ENCODE measurements around the gene ARHGAP9. TPM values are rescaled to one million over a fixed set of nuclear protein-coding genes. Genes with fewer than 3 reads are reported as not detected.

The ARHGAP9 gene
- 0.51 TPM in 1 of 2 replicates, not detected in the other for total RNA-seq (2014; rRNA removed; shearing (Covaris generic))

DNA sequence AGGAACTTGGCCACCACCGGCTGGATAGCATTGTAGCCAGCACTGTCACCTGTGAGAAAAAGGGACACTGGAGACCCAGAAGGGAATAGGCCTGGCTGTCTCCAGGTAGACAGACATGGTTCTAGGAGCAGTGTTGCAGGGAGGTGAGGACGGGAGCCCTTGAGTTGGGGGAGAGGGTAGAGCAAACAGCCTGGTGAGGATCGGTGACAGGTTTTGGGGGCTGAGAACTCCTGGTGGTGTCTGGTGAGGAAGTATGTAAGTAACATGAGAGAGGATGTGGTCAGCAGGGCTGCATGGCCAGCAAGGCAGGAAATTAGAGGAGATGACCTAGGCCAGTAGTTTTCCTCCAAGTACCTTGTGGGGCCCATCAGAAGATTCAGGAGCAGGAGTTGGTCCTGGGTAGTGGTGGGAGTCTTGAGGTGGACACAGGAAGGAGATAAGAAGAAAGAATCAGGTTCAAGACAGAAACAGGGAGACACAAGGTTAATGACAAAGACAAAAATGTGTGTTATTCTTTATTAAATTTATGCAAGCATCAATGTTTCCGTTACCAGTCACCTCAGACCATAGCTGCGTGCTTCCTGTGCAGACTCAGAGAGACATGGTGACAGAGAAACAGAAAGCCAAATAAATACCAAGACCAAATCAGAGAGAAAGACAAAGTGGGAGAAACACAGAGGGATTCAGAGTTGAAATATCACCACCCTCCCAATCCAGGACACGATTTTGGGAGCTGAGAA, at the start of gene ARHGAP9:
Gene ARHGAP9 (minus strand): TSS at position 491 of the 740 bp plus-strand sequence. CDS start 460 bp downstream, at position 31.
- DNase-seq (ENCODE audit: low read depth): no peak

DNA sequence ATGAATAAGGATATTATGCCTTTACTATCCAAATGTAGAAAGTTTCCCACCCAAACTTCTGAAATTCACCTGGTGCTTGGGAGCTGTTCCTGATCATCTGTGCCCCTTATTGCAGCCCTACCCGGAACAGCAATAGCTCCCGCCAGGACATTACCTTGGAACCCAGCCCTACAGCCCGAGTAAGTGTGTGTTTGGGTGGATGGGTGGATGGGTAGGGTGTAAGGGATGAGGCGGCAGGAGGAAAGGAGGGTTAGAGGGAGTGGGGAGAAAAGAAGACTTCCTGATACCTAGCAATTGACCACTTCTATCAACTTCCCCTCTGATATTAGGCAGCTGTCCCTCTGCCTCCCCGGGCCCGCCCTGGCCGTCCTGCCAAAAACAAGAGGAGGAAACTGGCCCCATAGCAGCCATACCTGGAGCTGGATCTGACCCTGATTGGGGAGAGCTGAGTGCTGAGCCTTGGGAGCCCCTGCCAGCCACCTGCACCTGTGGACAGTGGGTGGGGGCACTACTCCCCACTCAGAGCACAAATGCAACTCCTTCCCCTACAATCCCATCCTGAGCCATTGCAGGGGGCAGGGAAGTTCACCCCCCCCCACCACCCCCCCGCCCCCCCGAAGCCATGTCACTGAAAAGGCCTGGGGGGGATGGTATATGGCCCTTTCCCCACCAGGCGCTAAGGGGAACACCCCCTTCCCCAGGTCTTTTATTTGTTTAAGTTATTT, 49.3 kb upstream of the ARHGAP9 start:
- DNase-seq (ENCODE audit: low read depth): no peak

DNA sequence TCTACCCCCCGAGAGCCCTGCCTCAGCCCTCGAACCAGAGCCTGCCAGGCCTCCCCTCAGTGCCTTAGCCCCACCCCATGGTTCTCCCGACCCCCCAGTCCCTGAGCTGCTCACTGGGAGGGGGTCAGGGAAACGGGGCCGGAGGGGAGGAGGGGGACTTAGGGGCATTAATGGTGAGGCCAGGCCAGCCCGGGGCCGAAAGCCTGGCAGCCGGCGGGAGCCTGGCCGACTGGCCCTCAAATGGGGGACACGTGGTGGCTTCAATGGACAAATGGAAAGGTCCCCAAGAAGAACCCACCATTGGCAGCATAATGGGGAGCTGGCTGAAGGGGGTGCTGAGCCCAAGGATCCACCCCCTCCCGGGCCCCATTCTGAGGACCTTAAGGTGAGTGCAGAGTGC, 48.5 kb upstream of the ARHGAP9 start:
- no peak for DNase-seq (ENCODE audit: low read depth)

DNA sequence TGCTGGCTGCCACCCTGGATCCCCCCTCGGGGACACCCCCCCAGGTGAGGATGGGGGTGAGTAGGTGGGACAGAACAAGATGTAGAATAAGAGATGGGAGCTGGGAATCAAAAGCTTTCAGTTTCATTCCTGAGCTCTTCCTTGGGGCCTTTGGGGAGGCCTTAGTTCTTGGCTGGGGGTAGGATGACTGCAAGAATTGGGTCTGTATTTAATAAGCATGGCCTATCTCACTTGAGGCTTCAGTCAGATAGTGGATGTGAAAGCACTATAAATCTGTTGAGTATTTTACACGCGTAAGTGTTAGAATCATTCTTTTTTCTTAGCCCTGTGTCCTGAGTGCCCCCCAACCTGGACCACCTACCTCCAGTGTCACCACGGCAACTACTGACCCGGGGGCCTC, 47.5 kb upstream of the ARHGAP9 start:
- no peak for DNase-seq (ENCODE audit: low read depth)

DNA sequence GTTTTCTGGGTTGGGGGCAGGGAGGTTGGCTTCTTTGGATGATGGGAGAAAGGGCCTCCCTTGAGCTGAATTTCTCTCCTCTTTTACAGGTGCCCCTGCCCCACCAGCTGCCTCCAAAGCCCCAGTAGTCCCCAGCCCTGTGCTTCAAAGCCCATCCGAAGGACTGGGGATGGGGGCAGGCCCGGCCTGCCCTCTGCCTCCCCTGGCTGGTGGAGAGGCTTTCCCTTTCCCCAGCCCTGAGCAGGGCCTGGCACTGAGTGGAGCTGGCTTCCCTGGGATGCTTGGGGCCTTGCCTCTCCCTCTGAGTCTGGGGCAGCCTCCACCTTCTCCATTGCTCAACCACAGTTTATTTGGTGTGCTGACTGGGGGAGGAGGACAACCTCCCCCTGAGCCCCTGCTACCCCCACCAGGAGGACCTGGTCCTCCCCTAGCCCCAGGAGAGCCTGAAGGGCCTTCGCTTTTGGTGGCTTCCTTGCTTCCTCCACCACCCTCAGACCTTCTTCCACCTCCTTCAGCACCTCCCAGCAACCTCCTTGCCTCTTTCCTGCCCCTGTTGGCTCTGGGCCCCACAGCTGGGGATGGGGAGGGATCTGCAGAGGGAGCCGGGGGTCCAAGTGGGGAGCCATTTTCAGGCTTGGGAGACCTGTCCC, 46.9 kb upstream of the ARHGAP9 start:
- DNase-seq (ENCODE audit: low read depth): no peak

DNA sequence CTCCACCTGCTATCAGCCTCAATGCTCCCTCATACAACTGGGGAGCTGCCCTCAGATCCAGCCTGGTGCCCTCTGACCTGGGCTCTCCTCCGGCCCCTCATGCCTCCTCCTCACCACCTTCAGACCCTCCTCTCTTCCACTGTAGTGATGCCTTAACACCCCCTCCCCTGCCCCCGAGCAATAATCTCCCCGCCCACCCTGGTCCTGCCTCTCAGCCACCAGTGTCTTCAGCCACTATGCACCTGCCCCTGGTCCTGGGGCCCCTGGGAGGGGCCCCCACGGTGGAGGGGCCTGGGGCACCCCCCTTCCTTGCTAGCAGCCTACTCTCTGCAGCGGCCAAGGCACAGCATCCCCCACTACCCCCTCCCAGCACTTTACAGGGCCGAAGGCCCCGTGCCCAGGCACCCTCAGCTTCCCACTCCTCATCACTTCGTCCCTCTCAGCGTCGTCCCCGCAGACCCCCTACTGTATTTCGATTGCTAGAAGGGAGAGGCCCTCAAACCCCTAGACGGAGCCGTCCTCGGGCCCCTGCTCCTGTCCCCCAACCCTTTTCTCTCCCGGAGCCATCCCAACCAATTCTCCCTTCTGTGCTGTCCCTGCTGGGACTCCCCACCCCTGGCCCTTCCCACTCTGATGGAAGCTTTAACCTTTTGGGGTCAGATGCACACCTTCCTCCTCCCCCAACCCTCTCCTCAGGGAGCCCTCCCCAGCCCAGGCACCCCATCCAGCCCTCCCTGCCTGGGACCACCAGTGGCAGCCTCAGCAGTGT, 46.1 kb upstream of the ARHGAP9 start:
- DNase-seq (ENCODE audit: low read depth): no peak

DNA sequence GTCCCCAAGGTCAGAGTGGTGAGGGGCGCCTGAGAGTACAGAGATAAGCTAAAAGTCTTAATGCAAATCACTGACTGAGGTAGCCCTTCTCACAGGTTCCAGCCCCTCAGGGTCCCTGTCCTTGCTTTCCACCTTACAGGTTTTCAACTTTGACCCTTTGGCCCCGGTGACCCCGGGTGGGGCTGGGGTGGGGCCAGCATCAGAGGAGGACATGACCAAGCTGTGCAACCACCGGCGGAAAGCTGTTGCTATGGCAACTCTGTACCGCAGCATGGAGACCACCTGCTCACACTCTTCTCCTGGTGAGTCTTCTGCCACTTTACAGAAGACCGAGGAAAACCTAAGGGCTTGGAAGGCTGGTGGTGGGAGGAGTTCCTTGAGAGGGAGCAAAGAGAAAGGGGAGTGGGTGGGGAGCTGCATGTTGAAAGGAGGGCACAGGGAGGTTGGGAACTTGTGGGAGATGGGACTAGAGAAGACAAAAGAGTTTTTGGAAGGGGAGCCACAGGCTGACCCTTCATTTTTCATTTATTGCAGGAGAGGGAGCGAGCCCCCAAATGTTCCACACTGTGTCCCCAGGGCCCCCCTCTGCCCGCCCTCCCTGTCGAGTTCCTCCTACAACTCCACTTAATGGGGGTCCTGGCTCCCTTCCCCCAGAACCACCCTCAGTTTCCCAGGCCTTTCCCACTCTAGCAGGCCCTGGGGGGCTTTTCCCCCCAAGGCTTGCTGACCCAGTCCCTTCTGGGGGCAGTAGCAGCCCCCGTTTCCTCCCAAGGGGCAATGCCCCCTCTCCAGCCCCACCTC, 45.3 kb upstream of the ARHGAP9 start:
- DNase-seq (ENCODE audit: low read depth): no peak

DNA sequence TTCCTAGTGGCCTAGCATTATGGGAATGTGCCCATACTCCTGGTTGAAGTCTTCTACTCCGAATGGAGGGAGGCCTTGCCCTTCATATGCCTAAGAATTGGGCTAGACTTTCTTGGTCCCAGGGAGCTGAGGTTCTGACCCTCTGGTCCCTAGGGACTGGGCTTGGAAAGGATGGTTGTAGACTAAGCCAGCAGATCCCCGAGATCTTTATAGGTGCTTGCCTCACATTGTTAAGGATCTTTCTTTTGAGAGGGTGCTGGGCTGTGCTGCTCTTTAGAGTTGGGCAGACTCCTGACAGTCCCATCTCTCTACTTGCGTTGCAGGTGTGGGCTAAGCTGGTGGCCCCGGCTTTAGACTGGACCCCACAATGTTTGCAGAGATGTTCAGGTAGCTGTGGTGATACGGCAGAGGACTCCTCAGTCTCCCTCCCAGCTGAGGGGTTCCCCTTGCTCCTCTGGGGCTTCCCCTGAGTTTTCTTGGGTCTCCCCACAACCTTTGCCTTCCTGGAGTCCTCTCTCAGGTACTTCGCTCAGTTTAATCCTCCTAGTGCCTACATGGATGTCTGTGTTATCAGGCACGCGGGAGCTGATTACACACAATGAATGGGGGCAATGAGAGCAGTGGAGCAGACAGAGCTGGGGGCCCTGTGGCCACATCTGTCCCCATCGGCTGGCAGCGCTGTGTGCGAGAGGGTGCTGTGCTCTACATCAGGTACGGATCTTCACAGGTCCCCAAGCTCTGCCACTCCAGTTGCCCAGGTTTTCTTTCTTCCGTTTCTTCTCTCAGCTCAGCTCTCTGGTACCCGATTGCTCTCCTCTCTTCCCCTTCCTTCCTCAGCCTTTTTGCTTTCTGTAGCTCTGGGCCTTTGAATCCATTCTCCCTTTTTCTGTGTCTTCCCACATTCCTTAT, 44.3 kb upstream of the ARHGAP9 start:
- DNase-seq (ENCODE audit: low read depth): no peak

DNA sequence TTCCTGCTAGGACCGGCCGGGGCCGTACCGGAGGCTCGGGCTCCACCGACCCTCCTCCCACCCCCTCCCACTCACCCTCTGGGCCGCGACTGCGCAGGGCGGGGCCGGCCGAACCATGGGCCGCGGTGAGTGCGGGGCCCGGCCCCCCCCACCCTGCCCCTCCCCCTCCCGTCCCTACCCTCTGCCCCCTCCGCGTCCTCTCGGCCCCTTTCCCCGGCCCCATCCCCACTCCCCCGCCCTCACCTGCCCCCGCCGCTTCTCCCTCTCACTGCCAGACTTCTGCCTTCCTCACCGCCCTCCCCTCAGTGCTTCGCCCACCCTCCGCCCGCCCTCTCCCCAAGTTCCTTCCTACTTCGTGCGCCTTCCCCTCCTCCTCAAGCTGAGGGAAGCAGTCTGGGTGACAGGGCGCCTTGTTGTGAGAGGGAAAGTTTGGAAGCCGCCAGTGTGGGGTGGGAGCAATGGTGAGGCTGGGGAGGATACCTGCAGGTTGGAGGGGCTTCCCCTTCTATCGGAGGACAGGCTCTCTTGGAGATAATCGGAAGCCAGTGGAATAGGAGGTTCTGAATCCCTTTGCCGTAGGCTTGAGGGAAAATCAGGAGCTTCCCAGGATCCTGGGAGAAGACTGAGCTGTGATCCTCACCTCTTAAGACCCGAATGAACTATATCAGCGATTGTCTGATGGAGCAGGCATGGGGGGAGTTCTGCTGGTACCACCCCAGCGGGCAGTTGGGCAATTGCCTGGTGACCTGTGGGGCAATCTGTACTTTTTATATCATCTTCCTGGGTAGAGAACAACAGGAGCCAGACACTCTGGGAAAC, 43.4 kb upstream of the ARHGAP9 start:
- DNase-seq (ENCODE audit: low read depth): peak; percentile 54

DNA sequence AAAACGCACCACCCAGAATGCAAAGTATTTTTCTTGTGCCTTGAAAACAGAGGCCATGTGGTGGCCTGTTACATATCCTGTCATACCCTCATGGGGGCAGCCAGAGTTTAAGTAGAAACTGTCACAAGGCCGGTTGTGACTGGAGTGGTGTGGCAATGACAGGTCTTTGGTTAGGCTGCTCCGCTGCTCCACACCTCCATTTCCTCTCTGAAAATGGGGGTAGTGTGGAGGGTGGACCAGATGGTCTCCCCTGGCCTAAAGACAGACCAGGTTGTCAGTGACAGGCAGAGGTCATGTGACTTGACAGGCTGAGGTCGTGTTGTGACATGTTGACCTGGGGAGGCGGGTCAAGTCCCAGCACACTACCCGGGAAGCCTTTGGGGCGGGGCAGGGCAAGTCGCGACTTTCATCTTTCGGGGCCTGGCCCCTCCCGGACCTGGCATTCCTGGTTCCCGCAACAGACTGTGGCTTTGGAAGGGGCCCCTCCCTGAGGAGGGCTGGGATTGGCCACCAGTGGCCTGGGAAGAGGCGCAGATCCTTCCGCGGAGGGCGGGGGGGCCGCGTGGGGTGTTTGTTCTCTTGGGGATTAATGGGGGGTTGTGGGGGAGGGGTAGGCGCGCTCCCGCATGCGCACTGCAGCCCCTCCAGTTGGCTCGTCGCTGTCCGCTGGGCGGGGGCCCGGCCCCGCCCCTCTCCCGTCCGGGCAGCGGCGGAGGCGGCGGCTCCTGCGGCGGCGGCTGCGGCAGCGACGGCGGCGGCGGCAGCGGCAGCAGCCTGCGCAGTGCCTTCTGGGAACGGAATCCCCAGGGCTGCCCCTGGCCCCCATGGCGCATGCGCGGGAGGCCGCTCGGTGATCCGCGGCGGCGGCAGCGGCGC, 42.6 kb upstream of the ARHGAP9 start, which contains the start of gene MBD6:
Gene MBD6 (plus strand): TSS at position 814 of the 876 bp plus-strand sequence. CDS start 1,480 bp downstream, outside the sequence.
- DNase-seq (ENCODE audit: low read depth): peak; percentile 93

DNA sequence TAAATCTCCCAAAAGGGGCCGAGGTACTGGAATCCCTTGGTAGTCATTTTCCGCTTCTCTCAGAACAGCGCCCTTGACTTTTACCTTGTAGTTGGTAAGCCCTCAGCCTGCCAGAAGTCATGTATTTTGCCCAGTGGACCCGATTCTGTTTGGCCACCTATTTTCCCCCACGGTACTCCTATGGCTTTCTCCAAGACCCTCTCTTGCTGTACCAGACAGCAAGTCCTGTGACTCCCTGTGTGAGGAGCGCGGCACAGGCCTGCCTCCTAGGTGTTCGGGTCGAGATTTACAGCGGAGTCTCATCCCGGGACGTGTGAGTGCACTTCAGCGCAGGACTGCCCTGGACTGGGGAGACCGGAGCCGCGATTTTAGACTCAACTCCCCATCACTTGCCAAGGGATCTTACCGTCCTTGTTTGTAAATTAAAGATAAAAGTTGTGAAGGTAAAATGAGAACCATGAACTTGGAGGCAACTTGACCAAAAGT, 41.9 kb upstream of the ARHGAP9 start:
- DNase-seq (ENCODE audit: low read depth): peak; percentile 23

DNA sequence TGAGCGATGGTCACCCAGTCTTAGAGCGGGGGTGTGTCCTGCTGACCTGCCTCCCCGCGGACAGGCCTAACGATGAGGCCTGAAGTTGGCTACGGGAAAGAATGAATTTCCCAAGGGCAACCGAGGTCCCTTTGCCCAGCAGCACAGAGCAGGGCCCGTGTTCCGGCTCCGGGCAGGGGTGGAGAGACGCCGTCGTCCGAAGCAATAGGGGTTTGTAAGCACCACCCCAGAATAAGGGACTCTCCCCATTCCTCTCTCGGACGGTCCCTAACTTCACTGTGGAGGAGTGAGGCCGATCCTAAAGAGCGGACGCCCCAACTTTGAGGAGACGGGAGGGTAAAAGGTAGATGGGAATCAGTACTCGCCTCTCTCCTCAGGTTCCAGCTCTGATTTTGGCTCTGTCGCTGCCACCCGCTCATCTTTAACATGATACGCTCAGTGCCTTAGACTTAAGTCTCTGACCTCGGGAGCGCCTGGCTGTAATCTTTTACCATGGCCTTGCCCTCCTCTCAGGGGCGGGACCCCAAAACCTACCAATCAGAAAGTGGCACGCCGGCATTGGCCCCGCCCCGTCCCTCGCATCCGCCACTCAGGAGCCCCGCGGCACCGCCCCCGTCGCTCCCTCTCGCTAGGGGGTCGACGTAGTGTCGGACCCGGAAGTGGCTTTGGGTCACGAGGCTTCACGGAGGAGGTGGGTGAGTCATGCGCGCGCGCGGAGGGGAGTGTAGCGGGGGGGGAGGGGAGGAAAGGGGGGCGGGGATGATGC, 40.6 kb upstream of the ARHGAP9 start, which contains the start of gene DDIT3:
Gene DDIT3 (minus strand): TSS at position 462 of the 766 bp plus-strand sequence. CDS start 3,108 bp downstream, outside the sequence.
- peak; percentile 99 for DNase-seq (ENCODE audit: low read depth)

DNA sequence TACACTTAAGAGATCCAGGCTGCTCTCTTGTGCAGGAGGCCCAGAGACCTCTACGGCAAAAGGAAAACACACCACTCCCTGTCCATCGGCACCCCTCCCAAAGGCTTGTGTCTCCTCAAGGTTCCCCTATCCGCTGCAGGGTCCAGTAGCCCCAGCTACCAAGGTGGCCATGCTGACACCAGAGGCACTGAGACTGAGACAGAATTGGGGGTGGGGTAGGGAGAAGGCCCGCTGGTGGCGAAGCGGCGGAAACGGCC, 40.1 kb upstream of the ARHGAP9 start:
- DNase-seq (ENCODE audit: low read depth): peak; percentile 47

DNA sequence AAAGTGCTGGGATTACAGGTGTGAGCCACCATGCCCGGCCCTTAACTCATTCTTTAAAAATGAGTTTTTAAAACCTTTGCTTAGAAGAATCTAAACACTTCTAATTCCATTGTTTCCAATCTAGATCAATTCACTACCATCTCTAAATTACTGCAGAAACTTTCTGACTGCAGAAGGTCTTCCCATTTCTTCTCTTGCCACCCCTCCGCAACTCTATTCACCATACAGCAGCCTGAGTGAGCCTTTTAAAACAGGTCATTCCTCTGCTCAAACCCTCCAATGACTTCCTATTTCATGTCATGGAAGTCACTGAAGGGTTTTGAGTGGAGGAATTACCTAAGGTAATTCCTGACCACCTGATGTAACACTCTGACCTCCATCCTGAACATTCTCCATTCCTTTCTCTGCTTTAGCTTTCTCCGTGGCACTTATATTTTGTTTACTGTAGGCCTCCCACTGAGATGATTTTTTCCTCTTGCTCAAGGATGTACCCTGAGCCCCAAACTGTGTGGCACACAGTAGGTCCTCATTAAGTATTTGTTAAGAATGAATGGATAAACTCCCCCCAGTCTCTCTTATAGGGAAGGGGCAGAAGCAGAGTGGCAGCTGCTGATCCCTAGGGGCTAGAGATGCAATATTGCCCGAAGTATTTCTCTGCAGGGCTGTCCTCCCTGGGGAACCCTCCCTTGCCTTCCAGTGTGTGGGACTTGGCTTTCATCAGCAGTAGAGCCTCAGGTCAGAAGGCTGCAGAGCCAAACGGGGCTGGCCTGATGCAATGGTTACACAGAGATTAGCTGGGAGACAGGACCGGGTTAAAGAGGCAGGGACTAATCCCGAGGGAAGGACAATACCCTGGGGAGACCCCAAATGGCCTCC, 39.5 kb upstream of the ARHGAP9 start:
- peak; percentile 34 for DNase-seq (ENCODE audit: low read depth)

DNA sequence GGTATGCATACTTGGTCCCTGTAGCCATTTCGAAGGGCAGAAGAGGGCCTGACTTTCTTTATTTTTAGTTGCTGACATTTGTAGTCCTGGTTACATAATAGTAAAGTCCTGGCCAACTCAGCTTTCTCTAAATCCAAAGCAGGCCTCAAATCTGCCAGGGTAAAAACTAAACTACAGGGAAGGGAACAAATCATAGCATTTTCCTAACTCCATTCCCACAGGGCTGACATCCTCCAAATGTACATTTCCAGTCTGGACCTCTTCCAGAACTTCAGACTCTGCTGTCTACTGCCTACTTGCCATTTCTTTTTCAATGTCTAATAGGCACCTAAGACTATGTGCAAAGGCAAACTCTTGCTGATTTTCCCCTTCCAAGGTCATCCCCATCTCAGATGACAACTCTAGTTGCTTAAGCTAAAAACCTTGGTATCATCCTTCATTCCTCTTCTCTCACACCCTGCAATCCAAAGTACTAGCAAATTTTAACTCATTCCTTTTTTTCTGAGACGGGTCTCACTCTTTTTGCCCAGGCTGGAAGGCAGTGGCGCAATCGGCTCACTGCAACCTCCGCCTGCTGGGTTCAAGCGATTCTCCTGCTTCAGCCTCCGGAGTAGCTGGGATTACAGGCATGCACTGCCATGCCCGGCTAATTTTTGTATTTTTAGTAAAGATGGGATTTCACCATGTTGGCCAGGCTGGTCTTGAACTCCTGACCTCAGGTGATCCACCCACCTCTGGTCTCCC, 38.7 kb upstream of the ARHGAP9 start:
- no peak for DNase-seq (ENCODE audit: low read depth)
